HL-60/S4 treated with phorbol 12-myristate 13-acetate at 8.2 ng/mL for 4 days and 3 days (cell line): Measurements from ENCODE around the gene MTPN.

Experiments
- in situ Hi-C: fragments of 300-500 bp; cut with MboI; formaldehyde crosslinking; loops from 2 replicates; pipeline ENCODE4 v1.15.0; 2022; ENCODE audit warnings: low sequenced_read_pairs

Gene MTPN

DNA sequence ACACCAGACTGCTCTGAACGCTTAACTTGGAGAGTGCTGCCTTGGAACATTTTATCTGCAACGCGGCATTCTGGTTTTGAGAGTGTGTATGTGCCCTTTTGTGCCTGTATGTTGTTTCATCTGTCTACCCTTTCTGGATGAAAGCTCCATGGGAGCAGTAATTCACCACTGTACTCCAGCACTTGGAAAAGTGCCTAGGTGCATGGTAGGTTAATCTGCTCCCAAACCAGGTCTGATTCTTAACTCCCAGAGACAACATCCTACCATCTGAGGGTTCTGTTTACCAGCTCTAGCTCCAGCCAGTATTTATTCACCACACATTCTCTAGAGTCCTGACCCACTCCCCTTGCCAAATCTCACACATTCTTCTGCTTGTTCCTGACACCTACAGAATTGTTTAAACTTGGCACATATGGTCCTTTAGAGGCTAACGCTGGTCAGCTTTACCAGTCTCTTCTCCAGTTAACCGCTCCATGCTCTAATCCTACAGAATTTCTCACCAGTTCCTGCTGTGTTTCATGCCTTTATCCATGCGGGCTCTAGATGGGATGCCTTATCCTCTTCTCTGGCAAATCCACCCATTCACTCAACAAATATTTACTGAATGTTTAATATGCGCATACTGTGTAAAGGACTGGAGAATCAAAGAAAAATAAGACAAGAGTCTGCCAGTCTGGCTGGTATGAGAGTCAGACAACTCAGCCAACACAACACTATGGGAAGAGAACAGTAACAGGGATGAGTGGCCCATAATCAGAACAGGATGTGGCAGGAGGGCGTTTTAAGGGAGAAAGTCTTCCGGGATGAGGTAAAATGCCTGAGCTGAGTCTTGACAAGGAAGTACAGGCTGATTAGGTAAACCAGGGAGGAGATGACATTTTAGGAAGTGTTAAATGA, 46.3 kb downstream of the MTPN start:
- in situ Hi-C loops, result no loop called here

DNA sequence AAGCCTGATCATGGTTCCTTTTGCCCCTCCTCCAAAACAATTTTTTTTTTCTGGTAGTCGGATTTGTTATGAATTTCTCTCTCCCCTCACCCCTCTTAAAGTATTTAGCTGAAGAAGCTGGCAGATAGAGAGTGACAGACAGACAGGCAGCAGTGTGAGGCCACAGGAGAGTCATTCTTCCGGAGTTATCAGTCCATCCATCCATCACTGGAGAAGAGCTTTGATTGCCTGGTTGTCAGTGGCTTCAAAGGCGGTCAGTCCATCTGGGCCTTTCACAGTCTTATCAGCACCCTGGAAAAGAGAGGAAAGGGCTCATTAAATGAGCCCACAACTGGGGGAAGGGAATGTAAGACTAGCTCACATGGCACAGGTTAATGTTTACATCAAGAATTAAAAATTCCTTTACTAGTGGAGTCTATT, 47.4 kb downstream of the MTPN start:
- in situ Hi-C loops, result no loop called here

DNA sequence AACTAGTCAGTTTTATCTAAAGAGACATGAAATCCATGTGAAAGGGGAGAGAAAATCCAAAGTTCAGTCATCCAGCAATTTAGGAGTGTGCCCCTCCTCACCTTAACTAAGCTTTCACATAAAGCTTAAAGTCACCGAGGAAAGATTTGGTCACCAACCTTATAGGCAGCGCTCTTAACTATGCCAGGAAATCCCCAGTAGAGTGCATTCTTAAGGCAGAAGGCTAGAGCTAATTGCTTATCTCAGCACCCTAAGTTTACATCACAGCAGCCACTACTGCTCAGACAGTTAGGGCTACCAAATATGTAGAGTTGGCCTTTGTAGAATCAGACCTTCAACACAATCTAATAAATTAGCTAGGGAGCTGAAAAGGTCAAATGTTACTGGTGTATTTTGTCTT, 47.9 kb downstream of the MTPN start:
- in situ Hi-C loops, result no loop called here

DNA sequence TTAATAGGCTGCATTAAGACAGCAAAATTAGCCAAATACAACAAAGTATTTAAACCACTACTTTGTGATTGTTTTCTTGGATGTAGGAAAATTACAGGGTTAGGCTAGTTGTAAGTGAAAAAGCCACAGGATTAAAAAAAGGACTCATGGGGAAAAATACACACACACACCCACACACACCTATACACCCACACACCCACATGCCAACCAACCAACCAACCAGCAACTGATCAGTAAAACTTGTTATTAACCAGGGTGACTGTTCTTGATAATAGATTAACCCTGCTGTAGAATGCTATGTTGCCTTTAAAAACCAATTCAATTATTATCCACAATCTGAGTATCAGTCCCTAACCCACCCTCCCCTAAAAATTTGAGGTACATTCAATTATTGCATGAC, 49.0 kb downstream of the MTPN start:
- in situ Hi-C loops, result no loop called here

DNA sequence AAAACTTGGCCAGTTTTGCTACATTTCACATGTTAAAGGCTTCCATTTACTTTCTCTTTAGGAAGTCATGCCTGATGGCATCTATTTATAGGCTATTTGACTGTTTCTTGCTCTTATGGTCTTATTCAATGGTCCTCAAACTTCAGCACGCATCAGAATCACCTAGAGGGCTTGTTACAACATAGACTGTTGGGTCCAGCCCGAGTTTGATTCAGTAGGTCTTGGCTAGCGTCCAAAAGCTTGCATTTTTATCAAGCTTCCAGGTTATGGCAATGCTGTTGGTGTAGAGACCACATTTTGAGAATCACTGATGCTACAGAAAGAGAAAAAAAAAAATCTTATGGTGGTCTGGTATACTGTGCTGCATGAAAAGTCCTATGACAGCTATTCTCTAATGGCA, 51.9 kb downstream of the MTPN start:
- in situ Hi-C loops, result no loop called here

DNA sequence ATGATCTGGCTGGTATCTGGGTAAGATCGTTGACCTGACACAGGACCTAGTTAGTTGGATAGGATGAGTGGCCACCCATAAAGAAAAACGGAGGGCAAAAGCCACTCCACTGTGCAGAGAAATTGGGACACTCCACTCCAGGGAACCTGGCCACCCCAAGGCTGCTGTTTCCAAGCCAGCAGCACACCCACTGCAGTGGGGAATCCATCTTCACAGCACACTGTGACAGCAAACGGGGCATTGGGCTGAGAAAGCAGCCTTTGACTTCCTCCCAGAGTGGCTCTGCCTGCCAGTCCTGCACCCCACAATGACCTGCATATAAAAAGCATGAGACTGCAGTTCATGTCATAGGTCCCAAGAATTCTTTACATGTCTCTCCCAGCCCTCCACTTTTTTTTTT, 52.9 kb downstream of the MTPN start:
- in situ Hi-C loops, result no loop called here

- in situ Hi-C loops, result no loop called here
Measured at GRCh38 chr7:135922263-135922662, 54.9 kb downstream of the MTPN start.

DNA sequence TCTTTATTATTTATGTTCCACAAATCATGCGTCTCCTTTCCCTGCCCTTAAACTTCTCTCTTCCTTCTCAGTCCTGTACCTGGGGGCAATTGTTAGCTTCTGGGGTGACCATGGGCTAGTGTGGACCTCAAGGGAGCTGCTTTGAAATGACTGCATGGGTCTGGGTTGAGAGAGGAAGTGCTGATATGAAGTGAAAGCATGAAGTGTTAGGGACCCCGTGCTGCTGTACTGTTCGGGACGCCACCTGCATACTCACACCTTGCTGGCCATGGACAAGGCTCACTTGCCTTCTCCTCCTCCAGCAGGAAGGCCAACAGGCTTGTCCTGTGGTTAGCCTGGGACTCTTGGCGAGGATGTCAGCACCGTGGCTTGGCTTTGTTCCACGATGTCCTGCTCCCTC, 56.7 kb downstream of the MTPN start:
- in situ Hi-C loops, result no loop called here

GRCh38 chr7:135919071-135919841, 57.9 kb downstream of the MTPN start:
- in situ Hi-C loops, result no loop called here

GRCh38 chr7:135918134-135918533, 59.0 kb downstream of the MTPN start:
- in situ Hi-C loops, result no loop called here

DNA sequence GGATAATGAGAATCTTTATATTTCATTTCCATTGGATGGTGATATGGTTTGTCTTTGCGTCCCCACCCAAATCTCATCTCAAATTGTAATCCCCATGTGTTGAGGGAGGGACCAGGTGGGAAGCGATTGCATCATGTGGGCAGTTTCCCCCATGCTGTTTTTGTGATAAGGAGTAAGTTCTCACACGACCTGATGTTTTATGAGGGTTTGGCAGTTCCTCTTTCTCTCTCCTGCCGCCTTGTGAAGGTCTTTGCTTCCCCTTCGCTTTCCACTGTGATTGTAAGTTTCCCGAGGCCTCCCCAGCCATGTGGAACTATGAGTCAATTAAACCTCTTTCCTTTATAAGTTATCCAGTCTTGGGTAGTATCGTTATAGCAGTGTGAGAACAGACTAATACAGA, 59.4 kb downstream of the MTPN start:
- in situ Hi-C loops, result no loop called here

DNA sequence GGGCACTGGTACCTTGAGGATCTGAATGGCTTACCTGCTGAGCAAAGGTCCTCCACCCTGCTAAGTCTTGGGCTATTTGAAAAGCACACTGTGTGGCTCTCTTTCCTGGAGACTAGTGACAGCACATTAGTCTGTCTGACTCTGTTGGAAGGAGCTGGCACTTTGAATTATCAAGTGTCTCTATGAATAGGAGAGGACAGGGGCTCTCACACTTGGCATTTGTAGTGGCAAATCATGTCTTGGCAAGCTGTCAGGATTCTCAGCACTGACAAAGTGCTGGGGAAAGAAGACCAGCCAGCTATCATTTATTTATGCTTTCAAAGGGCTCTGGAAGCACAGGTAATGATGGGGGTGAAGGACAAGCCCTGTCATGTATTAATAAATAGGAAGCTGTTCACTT, 62.8 kb downstream of the MTPN start:
- in situ Hi-C loops, result no loop called here

GRCh38 chr7:135913404-135913803, 63.8 kb downstream of the MTPN start:
- in situ Hi-C loops, result no loop called here

- in situ Hi-C loops, result no loop called here
Measured at GRCh38 chr7:135911099-135911498, 66.1 kb downstream of the MTPN start.

GRCh38 chr7:135910393-135911036, 66.6 kb downstream of the MTPN start:
- in situ Hi-C loops, result no loop called here

DNA sequence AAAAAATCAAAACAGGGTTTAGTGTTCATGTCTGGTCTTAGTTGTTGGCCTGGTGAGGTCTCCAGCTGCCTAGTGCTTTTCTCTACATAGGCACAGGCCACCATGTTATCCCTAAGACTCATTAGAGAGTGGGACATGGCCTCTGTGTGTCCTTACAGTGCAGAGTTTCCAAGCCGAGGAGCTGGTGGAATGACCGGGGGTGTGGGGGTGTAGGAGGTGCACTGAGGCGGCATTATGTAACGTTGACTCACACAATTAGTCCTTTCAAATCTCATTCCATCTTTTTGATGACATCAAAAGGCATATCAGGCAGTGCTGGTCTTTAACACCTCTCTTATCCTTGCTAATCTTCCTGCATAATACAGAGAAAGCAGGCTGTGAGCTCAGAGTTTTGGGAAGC, 71.3 kb downstream of the MTPN start:
- in situ Hi-C loops, result no loop called here

GRCh38 chr7:135905355-135905754, 71.8 kb downstream of the MTPN start:
- in situ Hi-C loops, result no loop called here

GRCh38 chr7:135904282-135904681, 72.9 kb downstream of the MTPN start:
- in situ Hi-C loops, result no loop called here

DNA sequence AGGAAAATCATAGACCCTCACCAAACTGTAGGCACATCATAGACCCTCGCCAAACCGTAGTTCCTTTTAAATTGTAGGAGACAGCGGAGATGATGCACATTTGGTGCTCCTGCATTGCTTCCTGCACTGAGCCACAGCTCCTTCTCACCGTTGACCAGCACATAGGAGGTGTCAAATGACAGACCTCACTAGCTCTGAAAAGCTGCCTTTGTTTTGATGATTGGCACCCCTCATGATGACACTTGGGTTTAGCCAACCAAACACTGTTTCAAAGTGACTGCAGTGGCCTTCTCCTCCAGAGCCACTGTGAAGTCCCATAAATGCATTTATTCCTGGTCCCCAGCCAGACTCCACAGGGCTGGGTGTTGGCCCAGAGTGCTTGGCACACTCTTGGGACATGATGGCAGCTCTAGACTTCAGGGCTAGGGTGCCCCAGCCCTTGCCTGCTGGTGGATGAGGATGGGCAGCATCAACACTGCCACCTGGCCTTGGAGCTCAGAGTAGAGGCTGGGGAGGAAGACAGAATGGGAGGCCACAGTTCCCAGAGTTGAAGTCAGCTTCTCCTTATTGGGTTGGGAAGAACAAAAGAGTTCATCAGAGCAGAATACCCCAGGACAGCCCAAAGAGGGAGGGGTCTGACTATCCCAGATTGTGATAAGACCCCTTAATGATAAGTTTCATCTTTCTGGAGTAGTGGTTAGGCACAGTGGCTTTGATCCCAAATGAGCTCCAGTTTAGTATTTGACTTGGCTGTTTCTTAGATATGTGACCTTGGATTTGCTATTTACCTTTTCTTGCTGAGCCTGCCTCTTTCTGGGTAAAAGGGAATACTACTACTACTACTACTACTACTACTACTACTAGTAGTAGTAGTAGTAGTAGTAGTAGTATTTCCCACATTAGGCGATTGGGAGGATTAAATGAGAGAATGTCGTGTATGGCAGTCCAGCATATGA, 75.3 kb downstream of the MTPN start:
- in situ Hi-C loops, result no loop called here

GRCh38 chr7:135900065-135900546, 77.1 kb downstream of the MTPN start:
- in situ Hi-C loops, result no loop called here
